Gastroesophageal sphincter (tissue), 3 donors: ENCODE data around the gene GPR137C.

Source experiments
- CTCF ChIP-seq, 4 experiments: fragments of 200-600 bp in 2 of 4; fragments of 450-650 bp in 2 of 4; sonication (generic) in 1 of 4; IDR thresholded peaks; one replicate each; pipeline ENCODE4 v1.5.1; 2017 to 2019; ENCODE audit warnings: antibody characterized with exemption in 4 of 4, mild to moderate bottlenecking in 2 of 4, moderate library complexity in 2 of 4
- EP300 ChIP-seq: sonication (generic); formaldehyde crosslinking; IDR thresholded peaks from one replicate; pipeline ENCODE4 v1.6.1; 2017; ENCODE audit warnings: antibody characterized with exemption, mild to moderate bottlenecking
- POLR2A ChIP-seq, 2 donors: fragments of 450-650 bp; IDR thresholded peaks; one replicate each; pipeline ENCODE4 v1.6.1; 2017; ENCODE audit warnings: antibody characterized with exemption in 2 of 2, mild to moderate bottlenecking in 2 of 2, moderate library complexity in 1 of 2
- POLR2AphosphoS5 ChIP-seq: sonication (generic); formaldehyde crosslinking; IDR thresholded peaks from one replicate; pipeline ENCODE4 v1.6.1; 2017; ENCODE audit warnings: antibody characterized with exemption

- TF ChIP-seq CTCF (IDR thresholded peaks at IDR 0.05) (no peak), POLR2AphosphoS5 (no peak), POLR2A (IDR thresholded peaks at IDR 0.05) (no peak), EP300 (no peak)
Measured at GRCh38 chr14:52558688-52559087, 6.1 kb downstream of the GPR137C start.
